Muscle layer of duodenum (tissue), 2 donors: ENCODE data around the gene ARMCX2.
"Not testable (repeated sequence)": the region's sequence is repeated elsewhere in the genome, so short reads cannot be mapped to it uniquely, and the experiment has no call there.

ENCODE experiments used
- H3K27ac ChIP-seq: one replicate; pipeline ENCODE4 v1.7.0; 2013; ENCODE audit warnings: mild to moderate bottlenecking, low read length
- H3K27me3 ChIP-seq: one replicate; pipeline ENCODE4 v1.7.0; 2013; ENCODE audit warnings: low read depth, mild to moderate bottlenecking, control low read depth, low read length
- H3K36me3 ChIP-seq, 2 donors: one replicate each; pipeline ENCODE4 v1.7.0; 2013; ENCODE audit warnings: low read length in 2 of 2, control low read depth in 1 of 2, mild to moderate bottlenecking in 1 of 2; ENCODE audit not compliant: insufficient read depth in 2 of 2, control insufficient read depth in 1 of 2
- H3K4me1 ChIP-seq, 2 donors: one replicate each; pipeline ENCODE4 v1.7.0; 2013; ENCODE audit warnings: low read length in 2 of 2, mild to moderate bottlenecking in 2 of 2, control low read depth in 1 of 2, moderate library complexity in 1 of 2; ENCODE audit not compliant: insufficient read depth in 2 of 2, control insufficient read depth in 1 of 2
- H3K4me3 ChIP-seq, 2 donors: one replicate each; pipeline ENCODE4 v1.7.0; 2013; ENCODE audit warnings: low read length in 2 of 2, low read depth in 1 of 2, mild to moderate bottlenecking in 1 of 2
- H3K9me3 ChIP-seq, 2 donors: one replicate each; pipeline ENCODE4 v1.7.0; 2013; ENCODE audit warnings: low read length in 2 of 2, control low read depth in 1 of 2, mild to moderate bottlenecking in 1 of 2; ENCODE audit not compliant: control insufficient read depth in 1 of 2
- donor health status: healthy.

Gene ARMCX2

DNA sequence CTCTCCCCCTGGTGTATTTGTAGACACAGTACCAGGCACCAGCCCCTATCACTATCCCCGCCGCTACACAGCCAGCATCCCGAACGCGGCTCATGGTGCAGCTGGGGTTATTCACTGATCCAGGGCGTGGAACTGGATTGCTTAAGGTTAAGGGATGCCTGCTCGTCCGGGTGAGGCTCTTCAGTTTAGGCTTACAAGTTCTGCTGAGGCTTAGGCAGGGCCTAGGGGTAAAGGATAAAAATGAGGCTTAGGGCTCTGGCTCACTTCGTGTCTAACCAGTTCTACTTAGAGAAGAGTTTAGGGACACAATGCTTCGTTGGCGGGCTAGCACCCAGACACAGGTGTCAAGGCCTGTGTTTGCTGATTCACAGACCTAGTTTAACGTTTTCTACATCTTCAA, 2.2 kb downstream of the ARMCX2 start:
- H3K27ac ChIP-seq = no peak overlapping the region
- H3K4me1 ChIP-seq = peaks cover 0 to 17% of the 10 kb centered on the region in 2 donors
- H3K27me3 ChIP-seq = no peaks in the 10 kb centered on the region
- H3K36me3 ChIP-seq = peaks cover 0 to 8% of the 10 kb centered on the region in 2 donors
- no peaks in the 10 kb centered on the region for H3K9me3 ChIP-seq
- H3K4me3 ChIP-seq = no peak overlapping the region

GRCh38 chrX:101656817-101657216, 2.8 kb downstream of the ARMCX2 start:
- Histone ChIP-seq H3K27ac (no peak overlapping the region), H3K4me3 (no peak overlapping the region), H3K9me3 (no peaks in the 10 kb centered on the region), H3K27me3 (no peaks in the 10 kb centered on the region), H3K4me1 (peaks cover 0 to 17% of the 10 kb centered on the region in 2 donors), H3K36me3 (peaks cover 0 to 8% of the 10 kb centered on the region in 2 donors)

DNA sequence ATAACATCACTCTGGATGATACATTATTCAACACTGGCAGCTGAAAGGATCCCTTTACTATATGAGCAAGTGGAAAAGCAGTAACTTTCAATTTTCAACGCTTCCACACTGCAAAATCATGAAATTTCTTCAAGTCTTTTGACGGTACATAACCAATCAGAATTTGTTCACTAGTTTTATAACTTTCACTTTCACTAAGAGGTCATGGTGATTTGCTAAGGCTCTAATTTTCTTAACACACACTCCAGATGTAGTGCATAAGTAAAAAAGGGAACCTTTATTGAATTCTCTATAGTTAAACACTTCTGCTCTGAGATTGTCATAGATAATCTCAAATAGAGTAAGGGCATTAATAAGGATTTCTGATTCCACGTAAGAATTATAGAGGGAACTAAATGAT, 4.1 kb downstream of the ARMCX2 start:
- Histone ChIP-seq H3K36me3 (peaks cover 0 to 8% of the 10 kb centered on the region in 2 donors), H3K4me1 (peaks cover 0 to 17% of the 10 kb centered on the region in 2 donors), H3K9me3 (no peaks in the 10 kb centered on the region), H3K4me3 (no peak overlapping the region), H3K27ac (no peak overlapping the region), H3K27me3 (no peaks in the 10 kb centered on the region)

GRCh38 chrX:101647716-101648115, 11.9 kb downstream of the ARMCX2 start:
- H3K36me3 ChIP-seq, H3K9me3 ChIP-seq, H3K4me1 ChIP-seq, H3K4me3 ChIP-seq, H3K27ac ChIP-seq, H3K27me3 ChIP-seq: not testable (repeated sequence)

DNA sequence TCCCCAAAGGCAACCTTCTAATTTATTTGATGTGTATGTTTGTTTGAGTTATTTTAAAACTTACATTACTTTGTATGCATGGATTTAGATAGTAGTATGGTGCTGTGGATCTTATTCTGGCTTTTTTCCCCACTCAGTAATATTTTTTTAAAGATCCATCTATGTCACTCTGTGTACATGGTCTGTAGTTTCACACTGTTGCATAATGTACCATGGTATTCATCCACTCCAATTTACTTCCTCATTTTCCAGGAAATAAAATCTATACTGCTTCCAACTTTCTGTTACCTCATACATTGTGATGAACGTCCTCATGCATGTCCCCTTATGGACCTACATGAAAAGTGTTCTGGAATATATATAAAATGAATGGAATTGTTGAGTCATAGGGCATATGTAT, 17.6 kb downstream of the ARMCX2 start:
- no peaks in the 10 kb centered on the region for H3K36me3 ChIP-seq
- no peaks in the 10 kb centered on the region for H3K4me1 ChIP-seq
- H3K4me3 ChIP-seq = no peak overlapping the region
- no peaks in the 10 kb centered on the region for H3K9me3 ChIP-seq
- no peaks in the 10 kb centered on the region for H3K27me3 ChIP-seq
- no peak overlapping the region for H3K27ac ChIP-seq

DNA sequence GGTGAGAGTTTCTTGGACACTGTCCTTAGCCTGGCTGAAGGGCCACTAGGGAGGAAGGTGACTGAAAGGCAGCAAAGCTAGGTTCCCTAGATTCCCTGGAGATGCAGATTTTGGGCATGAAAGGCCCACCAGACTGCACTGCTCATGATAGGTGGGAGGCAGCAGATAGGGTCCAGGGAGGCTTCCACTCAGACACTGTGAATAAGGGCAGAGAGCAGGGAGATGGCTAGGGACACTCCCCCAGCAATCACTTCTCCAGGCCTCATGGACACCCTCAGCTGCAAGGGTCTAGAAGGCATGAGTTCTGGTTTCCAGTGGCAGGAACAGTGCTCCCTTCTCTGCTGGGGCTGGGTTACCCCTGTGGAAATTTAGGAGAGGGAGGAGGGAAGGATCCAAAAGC, 20.1 kb downstream of the ARMCX2 start:
- H3K9me3 ChIP-seq = no peaks in the 10 kb centered on the region

DNA sequence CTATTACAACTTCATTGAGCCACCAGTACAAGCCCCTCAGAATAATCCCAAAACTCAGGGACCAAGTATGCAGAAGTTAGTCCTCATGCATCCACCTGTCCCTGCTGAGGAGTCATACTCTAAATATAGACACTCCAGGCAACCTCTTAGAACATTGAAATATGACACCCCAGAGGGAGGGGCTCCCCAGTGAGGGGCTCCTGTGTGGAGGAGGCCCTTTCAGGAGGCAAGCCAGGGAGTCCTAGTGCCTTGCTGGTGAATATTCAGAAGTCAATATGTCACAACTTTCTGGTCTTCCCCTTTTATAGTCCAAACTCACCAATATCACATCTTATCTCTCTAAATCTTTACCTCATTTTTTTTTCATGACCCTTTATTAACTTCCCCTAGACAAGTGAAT, 40.3 kb downstream of the ARMCX2 start:
- Histone ChIP-seq H3K27ac (no peak overlapping the region), H3K36me3 (no peaks in the 10 kb centered on the region), H3K4me1 (peaks cover 5 to 14% of the 10 kb centered on the region in 2 donors), H3K9me3 (no peaks in the 10 kb centered on the region), H3K4me3 (no peak overlapping the region), H3K27me3 (no peaks in the 10 kb centered on the region)

More for the DNA sequence above, 20.1 kb downstream of the ARMCX2 start:
- H3K36me3 ChIP-seq = no peaks in the 10 kb centered on the region
- no peak overlapping the region for H3K4me3 ChIP-seq
- H3K27me3 ChIP-seq = no peaks in the 10 kb centered on the region
- H3K4me1 ChIP-seq = no peaks in the 10 kb centered on the region
- H3K27ac ChIP-seq = no peak overlapping the region

GRCh38 chrX:101617211-101618191, 42.1 kb downstream of the ARMCX2 start, which contains the start of gene ARMCX6:
Gene ARMCX6 (minus strand): TSS chrX:101618000. CDS start chrX:101616620, 1,380 bp downstream.
- peak within 1 kb of the TSS; percentile 72 to 73 for H3K4me3 ChIP-seq
- H3K27ac ChIP-seq = peak within 1 kb of the TSS; percentile 67
- peaks cover 5 to 9% of the 10 kb centered on the region in 2 donors for H3K4me1 ChIP-seq
- H3K27me3 ChIP-seq = no peaks in the 10 kb centered on the region
- no peaks in the 10 kb centered on the region for H3K9me3 ChIP-seq
- no peaks in the 10 kb centered on the region for H3K36me3 ChIP-seq

DNA sequence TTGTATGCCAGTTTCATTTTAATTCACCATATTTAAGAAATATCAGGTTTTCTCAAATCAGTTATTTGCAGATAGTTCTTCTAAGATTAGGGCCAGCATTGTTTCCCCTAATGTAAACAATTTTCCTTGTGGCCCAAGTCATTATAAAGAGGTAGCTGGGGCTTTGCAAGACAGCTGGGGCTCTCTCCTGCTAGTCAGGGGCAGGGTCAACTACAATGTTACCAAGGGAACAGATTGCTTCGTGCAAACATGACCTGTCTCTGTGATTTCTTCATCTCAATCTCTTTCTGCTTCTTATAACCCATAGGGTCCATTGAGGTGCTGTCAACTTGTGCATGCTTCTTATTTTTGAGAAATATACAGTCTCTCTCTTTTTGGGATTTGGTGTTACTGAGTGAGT, 53.9 kb downstream of the ARMCX2 start:
- no peaks in the 10 kb centered on the region for H3K4me1 ChIP-seq
- H3K27ac ChIP-seq = no peak overlapping the region
- H3K9me3 ChIP-seq = no peaks in the 10 kb centered on the region
- no peaks in the 10 kb centered on the region for H3K27me3 ChIP-seq
- H3K4me3 ChIP-seq = no peak overlapping the region
- H3K36me3 ChIP-seq = no peaks in the 10 kb centered on the region
